Bronchial epithelial cell (primary cell): ENCODE data around the gene KCNIP1. TPM values are rescaled to one million over a fixed set of nuclear protein-coding genes. Genes with fewer than 3 reads are reported as not detected.

Experiments used
- DNase-seq: peaks from one replicate; pipeline ENCODE4 v3.0.0-alpha.2; 2010; ENCODE audit warnings: low read depth
- FAIRE-seq: peaks from 2 replicates; lab custom pipeline; 2011; peaks lifted over from hg19 to GRCh38; lab: Jason Lieb, UNC
- H3K27me3 ChIP-seq: 2 replicates; pipeline ENCODE4 v1.5.1; 2011; ENCODE audit warnings: low read length; ENCODE audit not compliant: control insufficient read depth, insufficient read depth
- H3K36me3 ChIP-seq: 2 replicates; pipeline ENCODE4 v1.5.1; 2011; ENCODE audit warnings: low read length; ENCODE audit not compliant: control insufficient read depth, insufficient read depth
- H3K4me3 ChIP-seq: 2 replicates; pipeline ENCODE4 v1.5.1; 2011; ENCODE audit warnings: mild to moderate bottlenecking, low read depth, low read length, control low read depth
- total RNA-seq: library from RNA; depleted of rRNA; stranded (reverse); fragments of >200 nt; gene quantifications from 2 replicates; pipeline ENCODE4 v1.2.1, GENCODE V29; 2014
- TF ChIP-seq, protein P1 (sequence below): IDR thresholded peaks from 2 replicates; pipeline ENCODE4 v1.5.1; 2011; ENCODE audit warnings: mild to moderate bottlenecking, moderate library complexity, low read length, control low read depth, inconsistent platforms; ENCODE audit not compliant: insufficient read depth, severe bottlenecking

Gene KCNIP1
- total RNA-seq, 1 donor from 2014 or later: under 0.01 TPM

DNA sequence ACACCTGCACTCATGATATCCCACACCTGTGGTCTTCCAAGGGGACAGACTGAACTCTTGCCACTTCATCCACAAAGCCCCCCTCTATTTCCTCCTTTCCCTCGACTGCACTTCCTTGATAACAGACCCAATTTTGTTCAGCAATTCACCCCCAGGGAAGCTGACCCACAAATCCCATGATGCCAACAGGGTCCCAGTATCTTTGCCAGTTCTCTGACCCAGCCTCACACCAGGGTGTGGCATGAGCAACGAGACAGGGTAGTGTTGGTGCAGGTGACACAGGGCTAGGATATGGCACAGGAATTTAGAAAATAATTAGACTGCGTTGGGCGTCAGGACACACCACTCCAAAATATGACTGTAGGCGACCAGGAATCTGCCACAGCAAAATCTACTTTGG is 30.2 kb upstream of the KCNIP1 start:
- Histone ChIP-seq H3K27me3 (no peaks in the 10 kb centered on the region), H3K4me3 (no peak overlapping the region), H3K36me3 (no peaks in the 10 kb centered on the region)
- FAIRE-seq: no peak
- TF ChIP-seq, protein P1, sequence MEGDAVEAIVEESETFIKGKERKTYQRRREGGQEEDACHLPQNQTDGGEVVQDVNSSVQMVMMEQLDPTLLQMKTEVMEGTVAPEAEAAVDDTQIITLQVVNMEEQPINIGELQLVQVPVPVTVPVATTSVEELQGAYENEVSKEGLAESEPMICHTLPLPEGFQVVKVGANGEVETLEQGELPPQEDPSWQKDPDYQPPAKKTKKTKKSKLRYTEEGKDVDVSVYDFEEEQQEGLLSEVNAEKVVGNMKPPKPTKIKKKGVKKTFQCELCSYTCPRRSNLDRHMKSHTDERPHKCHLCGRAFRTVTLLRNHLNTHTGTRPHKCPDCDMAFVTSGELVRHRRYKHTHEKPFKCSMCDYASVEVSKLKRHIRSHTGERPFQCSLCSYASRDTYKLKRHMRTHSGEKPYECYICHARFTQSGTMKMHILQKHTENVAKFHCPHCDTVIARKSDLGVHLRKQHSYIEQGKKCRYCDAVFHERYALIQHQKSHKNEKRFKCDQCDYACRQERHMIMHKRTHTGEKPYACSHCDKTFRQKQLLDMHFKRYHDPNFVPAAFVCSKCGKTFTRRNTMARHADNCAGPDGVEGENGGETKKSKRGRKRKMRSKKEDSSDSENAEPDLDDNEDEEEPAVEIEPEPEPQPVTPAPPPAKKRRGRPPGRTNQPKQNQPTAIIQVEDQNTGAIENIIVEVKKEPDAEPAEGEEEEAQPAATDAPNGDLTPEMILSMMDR: no peak
- no peak for DNase-seq

DNA sequence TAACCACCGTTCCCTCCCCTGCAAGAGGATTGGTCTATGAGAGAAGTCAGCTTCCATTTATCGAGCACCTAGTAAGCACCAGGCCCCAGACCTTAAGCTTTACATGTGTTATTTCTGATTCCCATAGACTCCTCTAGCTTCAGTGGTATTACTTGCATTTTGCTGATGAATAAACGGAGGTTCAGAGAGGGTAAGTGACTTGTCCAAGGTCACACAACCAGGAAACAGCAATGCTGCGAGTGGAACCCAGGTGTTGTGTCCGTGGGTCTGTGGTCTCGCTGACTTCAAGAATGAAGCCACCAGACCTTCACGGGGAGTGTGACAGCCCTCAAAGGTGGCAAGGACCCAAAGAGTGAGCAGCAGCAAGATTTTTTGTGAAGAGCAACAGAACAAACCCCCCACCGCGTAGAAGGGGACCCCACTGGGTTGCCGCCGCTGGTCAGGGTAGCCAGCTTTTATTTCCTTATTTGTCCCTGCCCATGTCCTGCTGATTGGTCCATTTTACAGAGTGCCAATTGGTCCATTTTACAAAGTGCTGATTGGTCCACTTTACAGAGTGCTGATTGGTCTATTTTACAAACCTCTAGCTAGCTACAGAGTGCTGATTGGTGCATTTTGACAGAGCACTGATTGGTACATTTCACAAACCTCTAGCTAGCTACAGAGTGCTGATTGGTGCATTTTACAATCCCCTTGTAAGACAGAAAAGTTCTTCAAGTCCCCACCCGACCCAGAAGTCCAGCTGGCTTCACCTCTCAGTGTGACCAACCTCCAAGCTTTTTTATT is 29.1 kb upstream of the KCNIP1 start:
- no peak overlapping the region for H3K4me3 ChIP-seq
- H3K27me3 ChIP-seq: no peaks in the 10 kb centered on the region
- FAIRE-seq: no peak
- no peak for DNase-seq
- TF ChIP-seq, protein P1: no peak
- H3K36me3 ChIP-seq: no peaks in the 10 kb centered on the region

DNA sequence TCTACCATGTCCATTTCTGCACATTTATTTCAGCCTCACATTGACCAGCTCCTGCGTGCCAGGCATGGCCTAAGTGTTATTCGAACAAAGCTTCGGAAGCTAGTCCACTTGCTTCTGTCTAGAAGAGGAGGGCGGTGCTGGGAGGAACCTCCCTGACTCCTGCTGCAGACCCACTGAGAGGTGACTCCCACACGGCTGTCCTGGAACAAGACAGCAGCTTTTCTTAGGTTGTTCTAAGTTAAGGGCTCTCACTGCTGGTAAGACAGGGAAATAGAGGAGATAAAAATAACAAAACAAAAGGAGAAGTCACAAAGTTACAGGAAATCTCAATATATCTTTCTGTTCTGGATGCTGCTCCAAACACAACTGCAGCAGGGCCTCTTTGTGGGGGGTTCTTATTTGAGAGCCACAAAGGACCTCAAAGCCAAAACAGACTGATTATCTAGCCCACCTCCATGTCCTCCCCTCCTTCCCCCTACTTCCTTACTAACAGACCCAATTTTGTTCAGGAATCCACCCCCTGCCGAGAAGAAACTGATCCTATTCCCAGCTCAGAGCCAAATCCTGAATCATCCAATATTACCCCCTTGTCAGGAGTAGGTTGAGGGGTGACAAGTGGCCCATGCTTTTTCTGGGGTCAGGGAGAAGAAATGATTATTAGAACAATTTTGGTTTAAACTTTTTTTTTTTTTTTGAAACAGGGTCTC is 28.4 kb upstream of the KCNIP1 start:
- no peak for FAIRE-seq
- Histone ChIP-seq H3K4me3 (no peak overlapping the region), H3K27me3 (no peaks in the 10 kb centered on the region), H3K36me3 (no peaks in the 10 kb centered on the region)
- no peak for DNase-seq
- TF ChIP-seq, protein P1: no peak

DNA sequence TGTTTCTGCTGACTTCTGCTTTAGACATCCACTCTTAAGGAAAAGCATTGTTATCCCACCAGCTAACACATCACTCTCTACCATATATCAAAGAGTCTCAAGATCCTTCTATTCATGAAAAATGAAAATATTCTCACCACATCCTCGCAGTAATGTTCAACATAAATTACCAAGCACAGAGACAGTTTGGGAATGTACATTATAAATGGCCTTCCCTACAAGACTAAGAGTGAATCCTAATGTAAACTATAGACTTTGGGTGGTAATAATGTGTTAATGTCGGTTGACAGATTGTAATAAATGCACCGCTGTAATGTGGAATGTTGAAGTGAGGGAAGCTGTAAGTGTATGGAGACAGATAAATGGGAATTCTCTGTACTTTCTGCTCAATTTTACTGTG is 27.1 kb upstream of the KCNIP1 start:
- Histone ChIP-seq H3K4me3 (no peak overlapping the region), H3K36me3 (no peaks in the 10 kb centered on the region), H3K27me3 (no peaks in the 10 kb centered on the region)
- FAIRE-seq: no peak
- no peak for DNase-seq
- TF ChIP-seq, protein P1: no peak

DNA sequence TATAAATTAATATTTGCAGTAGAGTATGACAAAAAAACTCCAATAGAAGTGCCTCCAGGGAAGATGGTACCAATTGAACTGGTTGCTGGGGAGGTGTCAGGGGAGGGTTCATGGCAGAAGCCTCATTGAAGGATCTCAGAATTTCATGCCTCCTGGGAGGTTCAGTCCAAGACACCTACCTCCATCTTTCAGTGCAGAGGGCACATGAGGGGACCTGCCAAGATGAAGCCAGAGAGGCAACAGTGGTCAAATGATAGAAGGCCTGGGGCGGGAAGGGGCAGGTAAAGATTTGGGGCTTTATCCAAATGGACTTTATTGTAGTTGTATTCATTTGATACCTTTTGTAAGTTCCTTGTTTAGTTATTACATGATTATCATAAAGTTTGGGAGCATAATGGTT is 25.9 kb upstream of the KCNIP1 start:
- TF ChIP-seq, protein P1: no peak
- FAIRE-seq (no peak), DNase-seq (no peak)
- no peaks in the 10 kb centered on the region for H3K27me3 ChIP-seq
- no peak overlapping the region for H3K4me3 ChIP-seq
- H3K36me3 ChIP-seq: no peaks in the 10 kb centered on the region

DNA sequence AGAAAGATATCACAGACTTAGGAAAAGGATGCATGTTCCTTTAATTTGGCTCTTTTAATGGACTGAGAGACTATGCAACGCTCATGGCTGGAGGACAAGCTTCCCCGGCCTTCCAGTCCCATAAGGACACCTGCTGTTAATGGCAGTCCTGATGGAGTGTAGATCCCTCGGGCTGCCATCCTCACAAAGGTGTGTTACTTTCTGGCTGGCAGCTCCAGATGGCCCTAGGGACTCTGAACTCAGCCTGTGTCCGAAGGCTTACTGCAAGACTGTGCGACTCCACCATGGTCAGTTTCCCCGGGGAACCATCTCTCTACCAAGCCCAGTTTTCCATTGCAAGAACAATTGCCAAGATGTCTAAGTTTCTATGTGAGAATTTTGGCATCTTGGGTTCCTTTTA is 25.5 kb upstream of the KCNIP1 start:
- FAIRE-seq (no peak), DNase-seq (no peak)
- Histone ChIP-seq H3K36me3 (no peaks in the 10 kb centered on the region), H3K27me3 (no peaks in the 10 kb centered on the region), H3K4me3 (no peak overlapping the region)
- TF ChIP-seq, protein P1: no peak
